GM21526 (cell line): Measurements from ENCODE around the gene ELMO3.

ENCODE experiments used
- ATAC-seq: cut with Tn5 transposase; IDR thresholded peaks from one replicate; pipeline ENCODE4 v1.9.1; 2021; ENCODE audit warnings: moderate library complexity; ENCODE audit not compliant: unreplicated experiment, low FRiP score

The ELMO3 gene

GRCh38 chr16:67179421-67180080 is 19.4 kb upstream of the ELMO3 start:
- no peak for ATAC-seq

- no peak for ATAC-seq
Measured at GRCh38 chr16:67180166-67180565, 18.8 kb upstream of the ELMO3 start.

GRCh38 chr16:67181346-67181745 is 17.6 kb upstream of the ELMO3 start:
- ATAC-seq: no peak

- ATAC-seq: no peak
Measured at GRCh38 chr16:67182288-67182687, 16.6 kb upstream of the ELMO3 start.

GRCh38 chr16:67183284-67183626 is 15.7 kb upstream of the ELMO3 start:
- ATAC-seq: no peak

GRCh38 chr16:67183627-67184452 is 15.1 kb upstream of the ELMO3 start, which contains the start of gene MATCAP1:
MATCAP1 (minus strand) TSS chr16:67183963; CDS start chr16:67180610, 3,353 bp downstream.
- ATAC-seq: peak; percentile 81

- peak; percentile 8 for ATAC-seq
Measured at GRCh38 chr16:67184453-67184994, 14.4 kb upstream of the ELMO3 start.

- ATAC-seq: no peak
Measured at GRCh38 chr16:67184995-67185650, 13.8 kb upstream of the ELMO3 start.

- ATAC-seq: no peak
Measured at GRCh38 chr16:67185651-67186134, 13.2 kb upstream of the ELMO3 start.

GRCh38 chr16:67186550-67186950 is 12.4 kb upstream of the ELMO3 start:
- ATAC-seq: no peak

GRCh38 chr16:67187175-67187890 is 11.6 kb upstream of the ELMO3 start:
- no peak for ATAC-seq

- ATAC-seq: no peak
Measured at GRCh38 chr16:67188323-67188722, 10.6 kb upstream of the ELMO3 start.

- no peak for ATAC-seq
Measured at GRCh38 chr16:67188798-67189197, 10.1 kb upstream of the ELMO3 start.

GRCh38 chr16:67190041-67190440 is 8.9 kb upstream of the ELMO3 start, which contains the start of gene EXOC3L1:
EXOC3L1 (minus strand) TSS chr16:67190136; CDS start chr16:67189676, 460 bp downstream.
- ATAC-seq: no peak

- ATAC-seq: no peak
Measured at GRCh38 chr16:67190448-67191399, 8.2 kb upstream of the ELMO3 start.

- ATAC-seq: no peak
Measured at GRCh38 chr16:67191411-67191994, 7.4 kb upstream of the ELMO3 start.

GRCh38 chr16:67191995-67192681 is 6.8 kb upstream of the ELMO3 start, which contains the start of gene E2F4:
E2F4 (plus strand) TSS chr16:67192155; CDS start chr16:67192228, 73 bp downstream.
- peak; percentile 73 for ATAC-seq

GRCh38 chr16:67192781-67193361 is 6.1 kb upstream of the ELMO3 start:
- ATAC-seq: no peak
